Endothelial cell of umbilical vein (primary cell): Measurements from ENCODE around the gene OR2H2. TPM values are rescaled to one million over a fixed set of nuclear protein-coding genes. Genes with fewer than 3 reads are reported as not detected.

ENCODE experiments used
- BruUV-seq: library from RNA; stranded (reverse); fragments of 400-500 nt; replicated peaks from 2 replicates; lab custom pipeline; 2021; lab: Mats Ljungman, UMichigan
- CTCF ChIA-PET: fragments of 300-600, 350-600 bp; sonication (Branson Sonifier 250); formaldehyde crosslinking; loops from one replicate; lab custom pipeline; 2021; ENCODE audit warnings: antibody characterized with exemption, inconsistent platforms; lab: Charles Lee
- POLR2A ChIA-PET: fragments of 300-600, 350-600 bp; sonication (Branson Sonifier 250); formaldehyde crosslinking; loops from one replicate; lab custom pipeline; 2021; ENCODE audit warnings: antibody characterized with exemption, inconsistent platforms; lab: Charles Lee
- DNase-seq: peaks from one replicate; pipeline ENCODE4 v3.0.0-alpha.2; 2011; ENCODE audit warnings: low read depth, low spot score
- FAIRE-seq: peaks from 2 replicates; lab custom pipeline; 2011; peaks lifted over from hg19 to GRCh38; lab: Jason Lieb, UNC
- H2AFZ ChIP-seq: 2 replicates; pipeline ENCODE4 v1.6.0; 2012; ENCODE audit warnings: low read depth, low read length, control low read depth, inconsistent platforms
- H3K27ac ChIP-seq: 2 replicates; pipeline ENCODE4 v1.5.1; 2011; ENCODE audit warnings: low read depth, mild to moderate bottlenecking, control low read depth, low read length, moderate library complexity; ENCODE audit not compliant: insufficient read depth
- H3K27me3 ChIP-seq, 2 experiments: 2 replicates each; pipeline versions ENCODE4 v1.6.0 to v1.6.1; 2011; ENCODE audit warnings: low read length in 2 of 2, mixed read lengths in 1 of 2; ENCODE audit not compliant: control insufficient read depth in 2 of 2, insufficient read depth in 2 of 2
- H3K36me3 ChIP-seq, 2 experiments: 2 replicates in 1 of 2; 3 replicates in 1 of 2; pipeline ENCODE4 v1.5.1; 2011; ENCODE audit warnings: low read length in 2 of 2, mild to moderate bottlenecking in 1 of 2, moderate library complexity in 1 of 2; ENCODE audit not compliant: control insufficient read depth in 2 of 2, insufficient read depth in 2 of 2; ENCODE audit errors: extremely low read depth in 1 of 2
- H3K4me1 ChIP-seq: 3 replicates; pipeline ENCODE4 v1.5.1; 2011; ENCODE audit warnings: mild to moderate bottlenecking, low read length; ENCODE audit not compliant: control insufficient read depth, insufficient read depth; ENCODE audit errors: extremely low read depth
- H3K4me2 ChIP-seq: 2 replicates; pipeline ENCODE4 v1.6.1; 2011; ENCODE audit warnings: low read length, control low read depth, mixed read lengths; ENCODE audit not compliant: insufficient read depth
- H3K4me3 ChIP-seq, 3 experiments: fragments of 200-600 bp in 1 of 3; sonication (generic), shearing (Covaris generic) in 1 of 3; replicated peaks in 1 of 3; 2 replicates each; pipeline ENCODE4 v1.5.1; 2011 to 2016; ENCODE audit warnings: control low read depth in 3 of 3, low read length in 3 of 3, mild to moderate bottlenecking in 2 of 3, inconsistent platforms in 1 of 3, low read depth in 1 of 3, moderate library complexity in 1 of 3; ENCODE audit not compliant: insufficient read depth in 1 of 3
- H3K79me2 ChIP-seq: 2 replicates; pipeline ENCODE4 v1.6.0; 2012; ENCODE audit warnings: low read length, inconsistent platforms; ENCODE audit not compliant: control insufficient read depth, insufficient read depth
- H3K9ac ChIP-seq: replicated peaks from 2 replicates; pipeline ENCODE3; 2011; ENCODE audit warnings: low read length, control low read depth; ENCODE audit not compliant: insufficient read depth; ENCODE audit errors: extremely low read depth
- H3K9me1 ChIP-seq: replicated peaks from 3 replicates; pipeline ENCODE4 v1.6.0; 2011; ENCODE audit warnings: mild to moderate bottlenecking, low read length; ENCODE audit not compliant: control insufficient read depth, insufficient read depth; ENCODE audit errors: extremely low read depth
- H3K9me3 ChIP-seq: replicated peaks from 2 replicates; pipeline ENCODE4 v1.5.1; 2012; ENCODE audit warnings: low read length, inconsistent platforms; ENCODE audit not compliant: control insufficient read depth, insufficient read depth
- H4K20me1 ChIP-seq: replicated peaks from 2 replicates; pipeline ENCODE3; 2011; ENCODE audit warnings: mild to moderate bottlenecking, low read length; ENCODE audit not compliant: control insufficient read depth, insufficient read depth; ENCODE audit errors: extremely low read depth
- EZH2 ChIP-seq: IDR thresholded peaks from 2 replicates; pipeline ENCODE4 v1.6.1; 2012; ENCODE audit warnings: borderline replicate concordance, low read depth, mild to moderate bottlenecking, moderate library complexity, low read length, inconsistent platforms; ENCODE audit not compliant: severe bottlenecking
- FOS ChIP-seq: IDR thresholded peaks from 2 replicates; pipeline ENCODE4 v1.6.1; 2011; ENCODE audit warnings: mild to moderate bottlenecking, low read length, moderate library complexity, borderline replicate concordance; ENCODE audit not compliant: insufficient read depth
- GATA2 ChIP-seq: IDR thresholded peaks from 2 replicates; pipeline ENCODE4 v1.7.0; 2011; ENCODE audit warnings: low read depth, mild to moderate bottlenecking, moderate library complexity, mixed read lengths, low read length; ENCODE audit not compliant: insufficient read length, insufficient read depth
- JUN ChIP-seq: IDR thresholded peaks from 2 replicates; pipeline ENCODE4 v1.6.1; 2011; ENCODE audit warnings: borderline replicate concordance, low read depth; ENCODE audit not compliant: insufficient read length, insufficient read depth
- MYC ChIP-seq: IDR thresholded peaks from one replicate; pipeline ENCODE4 v1.6.1; 2011; ENCODE audit warnings: mild to moderate bottlenecking, low read depth, low read length
- POLR2A ChIP-seq: IDR thresholded peaks from 2 replicates; pipeline ENCODE4 v1.6.1; 2012; ENCODE audit warnings: low read depth, mild to moderate bottlenecking, control low read depth, low read length
- POLR2AphosphoS5 ChIP-seq: IDR thresholded peaks from 2 replicates; pipeline ENCODE4 v1.6.1; 2012; ENCODE audit warnings: low read depth, mild to moderate bottlenecking, control low read depth, low read length, moderate library complexity; ENCODE audit not compliant: insufficient read depth
- dilution Hi-C: fragments of 300-500 bp; cut with MboI; formaldehyde crosslinking; loops from one replicate; pipeline ENCODE4 v1.15.0; 2019; ENCODE audit warnings: low sequenced_read_pairs; ENCODE audit not compliant: extremely low pct_ligation_motif_present
- intact Hi-C: fragments of 100-400 bp; cut with micrococcal nuclease; formaldehyde crosslinking; loops from one replicate; pipeline ENCODE4 v1.10.0; 2022
- polyA plus RNA-seq, 4 experiments: library from polyadenylated mRNA; depleted of rRNA in 3 of 4; stranded (reverse) in 3 of 4; unstranded in 1 of 4; fragments of >200 nt; gene quantifications; 2 replicates each; pipeline versions ENCODE4 v1.2.1 to v1.2.3, GENCODE V29; 2011 to 2012; ENCODE audit warnings: missing spikeins in 1 of 4
- total RNA-seq: library from RNA; stranded (reverse); gene quantifications from 2 replicates; pipeline ENCODE4 v1.2.3, GENCODE V29; 2021
- TF ChIP-seq, protein P1 (sequence below), 2 donors: IDR thresholded peaks; 1 replicate in 1 of 2; 2 replicates in 1 of 2; pipeline ENCODE4 v1.5.1; 2011; ENCODE audit warnings: low read length in 2 of 2, mild to moderate bottlenecking in 2 of 2, moderate library complexity in 2 of 2, control low read depth in 1 of 2, inconsistent platforms in 1 of 2, low read depth in 1 of 2; ENCODE audit not compliant: insufficient read depth in 1 of 2; ENCODE audit errors: extremely low read depth in 1 of 2
- TF ChIP-seq, protein P2 (sequence below): IDR thresholded peaks from 2 replicates; pipeline ENCODE4 v1.6.1; 2011; ENCODE audit not compliant: insufficient read depth, insufficient read length

Gene OR2H2
- total and polyA plus RNA-seq, 2 donors (not counting 3 experiments of a cell fraction or from before 2014, with no cell fraction given) = not detected

DNA sequence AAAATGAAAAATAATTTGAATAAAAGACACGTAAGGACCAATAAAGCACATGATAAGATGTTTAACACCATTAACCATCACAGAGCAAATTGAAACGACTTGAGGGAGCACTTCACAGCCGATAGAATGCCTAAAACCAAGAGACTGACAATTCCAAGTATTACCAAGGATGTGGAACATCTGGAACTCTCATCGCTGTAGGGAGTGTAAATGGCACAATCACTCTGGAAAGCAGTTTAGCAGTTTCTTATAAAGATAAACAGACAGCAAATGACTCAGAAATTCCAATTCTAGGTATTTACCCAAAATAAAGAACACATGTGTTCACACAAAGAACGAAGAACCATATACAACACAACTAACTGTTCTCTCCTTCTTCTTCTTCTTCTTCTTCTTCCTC lies 16.9 kb upstream of the OR2H2 start:
- no peak overlapping the region for H2AFZ ChIP-seq
- H3K9me1 ChIP-seq = no peaks in the 10 kb centered on the region
- no peaks in the 10 kb centered on the region for H3K36me3 ChIP-seq
- no peaks in the 10 kb centered on the region for H3K4me1 ChIP-seq
- dilution Hi-C loops (no loop called here), intact Hi-C loops (no loop called here)
- no TSS peak for BruUV-seq
- FAIRE-seq = no peak
- H3K9me3 ChIP-seq = no peaks in the 10 kb centered on the region
- no peak overlapping the region for H3K4me3 ChIP-seq
- DNase-seq = no peak
- no peaks in the 10 kb centered on the region for H4K20me1 ChIP-seq
- no peaks in the 10 kb centered on the region for H3K79me2 ChIP-seq
- no peak for TF ChIP-seq MYC
- TF ChIP-seq, protein P1, sequence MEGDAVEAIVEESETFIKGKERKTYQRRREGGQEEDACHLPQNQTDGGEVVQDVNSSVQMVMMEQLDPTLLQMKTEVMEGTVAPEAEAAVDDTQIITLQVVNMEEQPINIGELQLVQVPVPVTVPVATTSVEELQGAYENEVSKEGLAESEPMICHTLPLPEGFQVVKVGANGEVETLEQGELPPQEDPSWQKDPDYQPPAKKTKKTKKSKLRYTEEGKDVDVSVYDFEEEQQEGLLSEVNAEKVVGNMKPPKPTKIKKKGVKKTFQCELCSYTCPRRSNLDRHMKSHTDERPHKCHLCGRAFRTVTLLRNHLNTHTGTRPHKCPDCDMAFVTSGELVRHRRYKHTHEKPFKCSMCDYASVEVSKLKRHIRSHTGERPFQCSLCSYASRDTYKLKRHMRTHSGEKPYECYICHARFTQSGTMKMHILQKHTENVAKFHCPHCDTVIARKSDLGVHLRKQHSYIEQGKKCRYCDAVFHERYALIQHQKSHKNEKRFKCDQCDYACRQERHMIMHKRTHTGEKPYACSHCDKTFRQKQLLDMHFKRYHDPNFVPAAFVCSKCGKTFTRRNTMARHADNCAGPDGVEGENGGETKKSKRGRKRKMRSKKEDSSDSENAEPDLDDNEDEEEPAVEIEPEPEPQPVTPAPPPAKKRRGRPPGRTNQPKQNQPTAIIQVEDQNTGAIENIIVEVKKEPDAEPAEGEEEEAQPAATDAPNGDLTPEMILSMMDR (IDR thresholded peaks at IDR 0.05; ENCODE audit: extremely low read depth in 1 of 2, insufficient read depth in 1 of 2, low read depth in 1 of 2, low read length in 2 of 2) = no peak
- TF ChIP-seq FOS = no peak
- TF ChIP-seq GATA2 = no peak
- TF ChIP-seq POLR2A = no peak
- no peak for TF ChIP-seq POLR2AphosphoS5
- TF ChIP-seq, protein P2, sequence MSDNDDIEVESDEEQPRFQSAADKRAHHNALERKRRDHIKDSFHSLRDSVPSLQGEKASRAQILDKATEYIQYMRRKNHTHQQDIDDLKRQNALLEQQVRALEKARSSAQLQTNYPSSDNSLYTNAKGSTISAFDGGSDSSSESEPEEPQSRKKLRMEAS = no peak
- no peak for TF ChIP-seq JUN
- TF ChIP-seq EZH2 = no peak
- peaks cover 0 to 3% of the 10 kb centered on the region in 2 experiments for H3K27me3 ChIP-seq
- no peak overlapping the region for H3K27ac ChIP-seq
- H3K4me2 ChIP-seq = no peak overlapping the region
- ChIA-PET POLR2A (no interaction called here), CTCF (no interaction called here)
- H3K9ac ChIP-seq = no peak overlapping the region
